SK-N-SH treated with all-trans-retinoic acid at 6 μM for 48 hours (cell line): ENCODE results near the gene SLC27A4.
A peak's percentile ranks its signal among the peaks of the same experiment; 100 is the strongest.

ENCODE experiments used
- ATAC-seq: fragments of 200-7000 bp; cut with Tn5 transposase; 3 replicates; pipeline ENCODE4 v1.9.1; 2020; ENCODE audit warnings: mild to moderate bottlenecking, moderate library complexity
- BACH2 ChIP-seq: fragments of 250-450 bp; sonication (Bioruptor Pico); IDR thresholded peaks from 2 replicates; pipeline ENCODE4 v1.9.0; 2021; ENCODE audit warnings: mild to moderate bottlenecking, borderline replicate concordance
- CSDC2 ChIP-seq: fragments of 250-450 bp; sonication (Bioruptor Pico); IDR thresholded peaks from 2 replicates; pipeline ENCODE4 v1.5.0; 2020; ENCODE audit warnings: mild to moderate bottlenecking, moderate library complexity
- ESRRG ChIP-seq: fragments of 250-450 bp; sonication (Bioruptor Pico); IDR thresholded peaks from 2 replicates; pipeline ENCODE4 v1.6.1; 2021; ENCODE audit warnings: mild to moderate bottlenecking
- GLIS3 ChIP-seq: fragments of 250-450 bp; sonication (Bioruptor Pico); IDR thresholded peaks from 2 replicates; pipeline ENCODE4 v1.5.0; 2020; ENCODE audit warnings: mild to moderate bottlenecking, moderate library complexity
- ISL1 ChIP-seq: fragments of 250-450 bp; sonication (Bioruptor Pico); IDR thresholded peaks from 2 replicates; pipeline ENCODE4 v2.1.2; 2022; ENCODE audit warnings: mild to moderate bottlenecking, moderate library complexity
- PATZ1 ChIP-seq: fragments of 250-450 bp; sonication (Bioruptor Pico); IDR thresholded peaks from 2 replicates; pipeline ENCODE4 v1.8.0; 2020; ENCODE audit warnings: mild to moderate bottlenecking, moderate library complexity, borderline replicate concordance
- PPARA ChIP-seq: fragments of 250-450 bp; sonication (Bioruptor Pico); IDR thresholded peaks from 2 replicates; pipeline ENCODE4 v1.5.0; 2020; ENCODE audit warnings: mild to moderate bottlenecking, borderline replicate concordance
- RARB ChIP-seq: fragments of 250-450 bp; sonication (Bioruptor Pico); IDR thresholded peaks from 2 replicates; pipeline ENCODE4 v1.8.0; 2021; ENCODE audit warnings: mild to moderate bottlenecking, moderate library complexity
- SNAI2 ChIP-seq: fragments of 250-450 bp; sonication (Bioruptor Pico); IDR thresholded peaks from 2 replicates; pipeline ENCODE4 v1.5.0; 2020; ENCODE audit warnings: mild to moderate bottlenecking, moderate library complexity
- TCF4 ChIP-seq: fragments of 250-450 bp; sonication (Bioruptor Pico); IDR thresholded peaks from 2 replicates; pipeline ENCODE4 v1.8.0; 2021; ENCODE audit warnings: mild to moderate bottlenecking, moderate library complexity, borderline replicate concordance
- TOX ChIP-seq: fragments of 250-450 bp; sonication (Bioruptor Pico); IDR thresholded peaks from 2 replicates; pipeline ENCODE4 v1.8.0; 2021; ENCODE audit warnings: mild to moderate bottlenecking, moderate library complexity, borderline replicate concordance
- TSHZ2 ChIP-seq: fragments of 250-450 bp; sonication (Bioruptor Pico); IDR thresholded peaks from 2 replicates; pipeline ENCODE4 v1.5.0; 2020; ENCODE audit warnings: mild to moderate bottlenecking, moderate library complexity
- ZC3H10 ChIP-seq: fragments of 250-450 bp; sonication (Bioruptor Pico); IDR thresholded peaks from 2 replicates; pipeline ENCODE4 v1.5.1; 2021; ENCODE audit warnings: mild to moderate bottlenecking, moderate library complexity
- ZFP3 ChIP-seq: fragments of 250-450 bp; sonication (Bioruptor Pico); IDR thresholded peaks from 2 replicates; pipeline ENCODE4 v1.5.0; 2020; ENCODE audit warnings: mild to moderate bottlenecking, moderate library complexity
- ZFP30 ChIP-seq: fragments of 450-650 bp; formaldehyde crosslinking; IDR thresholded peaks from 2 replicates; pipeline ENCODE4 v1.5.0; 2022; ENCODE audit warnings: mild to moderate bottlenecking, moderate library complexity
- ZNF565 ChIP-seq: fragments of 450-650 bp; formaldehyde crosslinking; conservative IDR thresholded peaks from 2 replicates; pipeline ENCODE4 v1.5.0; 2020; ENCODE audit warnings: low read depth, mild to moderate bottlenecking, moderate library complexity
- ZNF70 ChIP-seq: fragments of 450-650 bp; formaldehyde crosslinking; IDR thresholded peaks from 2 replicates; pipeline ENCODE4 v1.5.0; 2020; ENCODE audit warnings: mild to moderate bottlenecking, moderate library complexity
- ZNF8 ChIP-seq: fragments of 450-650 bp; formaldehyde crosslinking; IDR thresholded peaks from 2 replicates; pipeline ENCODE4 v1.5.0; 2020; ENCODE audit warnings: mild to moderate bottlenecking, moderate library complexity
- TF ChIP-seq, protein P1 (sequence below): fragments of 250-450 bp; sonication (Bioruptor Pico); IDR thresholded peaks from 2 replicates; pipeline ENCODE4 v1.5.1; 2020; ENCODE audit warnings: low read depth, mild to moderate bottlenecking, moderate library complexity
- TF ChIP-seq, protein P2 (sequence below): fragments of 250-450 bp; sonication (Bioruptor Pico); IDR thresholded peaks from 2 replicates; pipeline ENCODE4 v1.5.1; 2021; ENCODE audit warnings: mild to moderate bottlenecking, moderate library complexity
- TF ChIP-seq, protein P3 (sequence below): fragments of 250-450 bp; sonication (Bioruptor Pico); IDR thresholded peaks from 2 replicates; pipeline ENCODE4 v1.8.0; 2021; ENCODE audit warnings: low read depth, mild to moderate bottlenecking, moderate library complexity, borderline replicate concordance

The SLC27A4 gene

DNA sequence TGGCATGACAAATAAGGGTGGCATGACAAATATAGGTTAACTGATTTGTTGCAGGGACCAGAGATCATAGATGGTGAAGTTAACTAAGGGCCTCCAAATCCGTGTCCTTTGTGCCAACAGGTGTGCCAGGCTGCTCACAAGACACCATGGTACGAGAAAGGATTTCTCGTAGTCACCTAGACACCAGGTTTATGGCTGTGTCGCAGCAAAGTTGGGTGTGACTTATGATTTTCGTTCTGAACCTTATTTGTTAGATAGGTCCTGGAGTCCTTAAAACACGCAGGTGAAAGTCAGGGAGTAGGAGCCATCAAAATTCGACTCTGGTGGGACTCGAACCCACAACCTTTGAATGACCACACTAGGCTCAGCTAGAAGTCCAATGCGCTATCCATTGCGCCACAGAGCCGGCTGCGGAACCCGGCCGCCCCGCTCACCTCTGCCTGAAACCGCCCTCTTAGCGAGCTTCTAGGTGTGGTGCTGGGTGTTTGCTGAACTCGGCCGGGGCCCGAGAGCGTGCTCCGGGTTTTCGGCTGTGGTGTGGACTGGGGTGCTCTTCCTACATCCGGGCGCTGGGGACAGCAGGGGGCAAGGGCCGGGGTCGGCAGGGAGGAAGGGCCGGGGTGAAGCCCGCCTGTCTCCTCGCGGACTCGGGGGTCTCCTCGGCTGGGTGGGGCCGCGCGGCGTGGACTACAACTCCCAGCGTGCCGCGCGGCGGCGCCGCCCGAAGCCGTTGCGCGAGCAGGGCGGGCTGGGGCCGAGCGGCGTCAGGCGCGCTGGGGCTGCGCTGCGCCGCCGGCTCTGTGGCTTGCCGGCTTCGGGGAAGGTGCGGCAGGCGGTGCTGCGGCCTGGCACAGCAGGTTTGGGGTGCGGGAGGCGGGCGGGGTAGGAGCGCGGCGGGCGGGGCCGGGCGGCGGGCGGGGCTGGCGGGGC is at the start of gene SLC27A4:
TSS of gene SLC27A4 (plus strand) at position 767 of the 930 bp plus-strand sequence. CDS start 2,606 bp downstream, outside the sequence.
- ATAC-seq, result peak; percentile 86
- no peak for TF ChIP-seq ZNF8 (CRISPR knock-in tag)
- no peak for TF ChIP-seq ISL1
- TF ChIP-seq ESRRG (CRISPR knock-in tag), result no peak
- TF ChIP-seq, protein P1, sequence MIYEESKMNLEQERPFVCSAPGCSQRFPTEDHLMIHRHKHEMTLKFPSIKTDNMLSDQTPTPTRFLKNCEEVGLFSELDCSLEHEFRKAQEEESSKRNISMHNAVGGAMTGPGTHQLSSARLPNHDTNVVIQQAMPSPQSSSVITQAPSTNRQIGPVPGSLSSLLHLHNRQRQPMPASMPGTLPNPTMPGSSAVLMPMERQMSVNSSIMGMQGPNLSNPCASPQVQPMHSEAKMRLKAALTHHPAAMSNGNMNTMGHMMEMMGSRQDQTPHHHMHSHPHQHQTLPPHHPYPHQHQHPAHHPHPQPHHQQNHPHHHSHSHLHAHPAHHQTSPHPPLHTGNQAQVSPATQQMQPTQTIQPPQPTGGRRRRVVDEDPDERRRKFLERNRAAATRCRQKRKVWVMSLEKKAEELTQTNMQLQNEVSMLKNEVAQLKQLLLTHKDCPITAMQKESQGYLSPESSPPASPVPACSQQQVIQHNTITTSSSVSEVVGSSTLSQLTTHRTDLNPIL (CRISPR knock-in tag), result no peak

DNA sequence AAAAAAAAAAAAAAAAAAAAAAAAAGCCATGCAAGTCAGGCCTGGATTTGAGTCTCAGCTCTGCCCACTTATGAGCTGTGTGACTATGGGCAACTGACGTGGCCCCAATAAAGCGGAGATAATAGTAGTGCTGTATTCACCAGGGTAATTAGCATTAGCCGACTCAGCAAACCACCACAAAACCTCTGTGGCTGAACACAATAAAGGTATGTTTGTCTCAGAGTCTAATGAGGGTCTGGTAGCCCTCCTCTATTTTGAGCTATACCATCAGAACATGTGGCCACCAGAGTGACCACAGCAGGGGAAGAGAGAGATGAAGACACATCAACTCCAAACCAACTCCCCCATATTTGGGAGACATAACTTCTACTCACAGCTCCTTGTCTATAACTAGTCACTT is 48.3 kb upstream of the SLC27A4 start:
- TF ChIP-seq ZNF565 (CRISPR knock-in tag) (no peak), ZC3H10 (CRISPR knock-in tag) (no peak), TOX (CRISPR knock-in tag) (no peak), ZFP30 (CRISPR knock-in tag) (no peak), CSDC2 (no peak)
- TF ChIP-seq, protein P2, sequence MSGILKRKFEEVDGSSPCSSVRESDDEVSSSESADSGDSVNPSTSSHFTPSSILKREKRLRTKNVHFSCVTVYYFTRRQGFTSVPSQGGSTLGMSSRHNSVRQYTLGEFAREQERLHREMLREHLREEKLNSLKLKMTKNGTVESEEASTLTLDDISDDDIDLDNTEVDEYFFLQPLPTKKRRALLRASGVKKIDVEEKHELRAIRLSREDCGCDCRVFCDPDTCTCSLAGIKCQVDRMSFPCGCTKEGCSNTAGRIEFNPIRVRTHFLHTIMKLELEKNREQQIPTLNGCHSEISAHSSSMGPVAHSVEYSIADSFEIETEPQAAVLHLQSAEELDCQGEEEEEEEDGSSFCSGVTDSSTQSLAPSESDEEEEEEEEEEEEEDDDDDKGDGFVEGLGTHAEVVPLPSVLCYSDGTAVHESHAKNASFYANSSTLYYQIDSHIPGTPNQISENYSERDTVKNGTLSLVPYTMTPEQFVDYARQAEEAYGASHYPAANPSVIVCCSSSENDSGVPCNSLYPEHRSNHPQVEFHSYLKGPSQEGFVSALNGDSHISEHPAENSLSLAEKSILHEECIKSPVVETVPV (CRISPR knock-in tag), result no peak
- ATAC-seq, result no peak

- no peak for TF ChIP-seq GLIS3
- no peak for TF ChIP-seq ISL1
- TF ChIP-seq ZFP30 (CRISPR knock-in tag), result no peak
- no peak for TF ChIP-seq PPARA (CRISPR knock-in tag)
- no peak for TF ChIP-seq ZFP3 (CRISPR knock-in tag)
- no peak for TF ChIP-seq ZNF70 (CRISPR knock-in tag)
- no peak for TF ChIP-seq CSDC2
- TF ChIP-seq RARB (CRISPR knock-in tag), result no peak
- TF ChIP-seq, protein P3, sequence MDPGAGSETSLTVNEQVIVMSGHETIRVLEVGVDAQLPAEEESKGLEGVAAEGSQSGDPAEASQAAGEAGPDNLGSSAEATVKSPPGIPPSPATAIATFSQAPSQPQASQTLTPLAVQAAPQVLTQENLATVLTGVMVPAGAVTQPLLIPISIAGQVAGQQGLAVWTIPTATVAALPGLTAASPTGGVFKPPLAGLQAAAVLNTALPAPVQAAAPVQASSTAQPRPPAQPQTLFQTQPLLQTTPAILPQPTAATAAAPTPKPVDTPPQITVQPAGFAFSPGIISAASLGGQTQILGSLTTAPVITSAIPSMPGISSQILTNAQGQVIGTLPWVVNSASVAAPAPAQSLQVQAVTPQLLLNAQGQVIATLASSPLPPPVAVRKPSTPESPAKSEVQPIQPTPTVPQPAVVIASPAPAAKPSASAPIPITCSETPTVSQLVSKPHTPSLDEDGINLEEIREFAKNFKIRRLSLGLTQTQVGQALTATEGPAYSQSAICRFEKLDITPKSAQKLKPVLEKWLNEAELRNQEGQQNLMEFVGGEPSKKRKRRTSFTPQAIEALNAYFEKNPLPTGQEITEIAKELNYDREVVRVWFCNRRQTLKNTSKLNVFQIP, result no peak
- no peak for TF ChIP-seq ESRRG (CRISPR knock-in tag)
- TF ChIP-seq, protein P1 (CRISPR knock-in tag), result no peak
- TF ChIP-seq PATZ1 (CRISPR knock-in tag), result no peak
- TF ChIP-seq TCF4, result no peak
- no peak for TF ChIP-seq ZNF565 (CRISPR knock-in tag)
- TF ChIP-seq, all 23 proteins: peak for 0
- no peak for ATAC-seq
These were observed 47.2 kb upstream of the SLC27A4 start for GRCh38 chr9:128293091-128293490.

- no peak for ATAC-seq
- TF ChIP-seq RARB (CRISPR knock-in tag), result no peak
- TF ChIP-seq CSDC2, result no peak
- no peak for TF ChIP-seq SNAI2
- TF ChIP-seq ZFP3 (CRISPR knock-in tag), result no peak
- TF ChIP-seq TCF4, result no peak
- TF ChIP-seq BACH2 (CRISPR knock-in tag), result no peak
- TF ChIP-seq, protein P1 (CRISPR knock-in tag), result no peak
- no peak for TF ChIP-seq ZC3H10 (CRISPR knock-in tag)
- TF ChIP-seq ZFP30 (CRISPR knock-in tag), result no peak
- TF ChIP-seq ZNF565 (CRISPR knock-in tag), result no peak
- TF ChIP-seq TSHZ2 (CRISPR knock-in tag), result no peak
- no peak for TF ChIP-seq ZNF8 (CRISPR knock-in tag)
- no peak for TF ChIP-seq ZNF70 (CRISPR knock-in tag)
- no peak for TF ChIP-seq GLIS3
- TF ChIP-seq ISL1, result no peak
These were observed 46.2 kb upstream of the SLC27A4 start for GRCh38 chr9:128294142-128294541.
